Measurements from ENCODE around the gene MS4A7. TPM values are rescaled to one million over a fixed set of nuclear protein-coding genes. Genes with fewer than 3 reads are reported as not detected.
"Not testable (repeated sequence)": the region's sequence is repeated elsewhere in the genome, so short reads cannot be mapped to it uniquely, and the experiment has no call there.

The MS4A7 gene
- total and polyA plus RNA-seq, 12 donors: 7.8 to 131 (median 62.3) TPM

DNA sequence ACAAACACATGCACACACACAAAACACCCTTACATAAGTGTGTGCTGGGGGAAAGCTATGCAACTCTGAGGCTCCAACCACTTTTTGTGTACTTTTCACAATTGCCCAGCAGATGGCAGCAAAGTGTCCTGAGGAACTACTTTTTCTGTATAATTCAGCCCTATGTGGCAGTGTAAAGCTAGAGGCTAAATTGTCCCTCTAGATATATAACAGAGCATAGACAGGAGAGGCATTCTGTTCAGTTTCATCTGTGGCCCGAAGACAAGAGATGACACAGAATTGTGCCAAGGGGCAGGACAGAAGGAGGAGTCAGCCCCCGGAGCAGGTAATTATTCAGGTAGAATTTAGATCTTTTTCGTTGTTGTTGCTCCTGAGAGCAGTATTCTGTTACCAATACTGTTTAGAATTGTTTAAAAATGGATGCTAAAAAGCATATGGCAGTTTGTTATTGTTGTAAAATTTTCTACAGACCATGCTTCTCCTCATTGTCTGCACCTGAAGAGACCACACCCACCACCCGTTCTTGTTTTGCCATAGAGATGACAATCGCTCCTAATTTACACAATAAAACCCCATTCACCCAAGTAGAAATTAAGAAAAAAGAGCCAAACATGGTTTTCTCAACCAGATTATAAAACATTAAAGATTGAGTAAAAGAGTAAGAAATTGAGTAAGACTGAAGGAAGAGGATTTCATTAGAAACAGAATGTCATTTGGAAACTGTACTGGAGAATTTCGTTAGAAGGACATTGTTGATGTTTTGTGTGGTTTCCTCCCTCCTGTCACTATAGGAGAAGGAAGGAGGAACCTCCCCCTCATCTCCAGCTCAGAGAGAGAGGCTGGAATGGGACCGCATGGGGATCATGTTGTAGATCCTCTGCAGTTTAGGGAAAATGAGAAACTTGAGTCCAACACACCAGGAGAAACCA lies 14.5 kb upstream of the MS4A7 start:
- no peak for TF ChIP-seq POLR2A (IDR thresholded peaks at IDR 0.05)
- TF ChIP-seq, protein P1, sequence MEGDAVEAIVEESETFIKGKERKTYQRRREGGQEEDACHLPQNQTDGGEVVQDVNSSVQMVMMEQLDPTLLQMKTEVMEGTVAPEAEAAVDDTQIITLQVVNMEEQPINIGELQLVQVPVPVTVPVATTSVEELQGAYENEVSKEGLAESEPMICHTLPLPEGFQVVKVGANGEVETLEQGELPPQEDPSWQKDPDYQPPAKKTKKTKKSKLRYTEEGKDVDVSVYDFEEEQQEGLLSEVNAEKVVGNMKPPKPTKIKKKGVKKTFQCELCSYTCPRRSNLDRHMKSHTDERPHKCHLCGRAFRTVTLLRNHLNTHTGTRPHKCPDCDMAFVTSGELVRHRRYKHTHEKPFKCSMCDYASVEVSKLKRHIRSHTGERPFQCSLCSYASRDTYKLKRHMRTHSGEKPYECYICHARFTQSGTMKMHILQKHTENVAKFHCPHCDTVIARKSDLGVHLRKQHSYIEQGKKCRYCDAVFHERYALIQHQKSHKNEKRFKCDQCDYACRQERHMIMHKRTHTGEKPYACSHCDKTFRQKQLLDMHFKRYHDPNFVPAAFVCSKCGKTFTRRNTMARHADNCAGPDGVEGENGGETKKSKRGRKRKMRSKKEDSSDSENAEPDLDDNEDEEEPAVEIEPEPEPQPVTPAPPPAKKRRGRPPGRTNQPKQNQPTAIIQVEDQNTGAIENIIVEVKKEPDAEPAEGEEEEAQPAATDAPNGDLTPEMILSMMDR (IDR thresholded peaks at IDR 0.05): peak; percentile 57 to 71 (median 65)
- DNase-seq: peak; percentile 52 to 84 (median 67)
- H3K4me3 ChIP-seq: no peak overlapping the region
- intact Hi-C loops (cut with DNase I): loop anchor here (5.0 kb wide), 1 partner anchor 253 kb away; no protein-coding TSS in a partner anchor
- WGBS, 4 donors: 40 to 53% (median 46%) methylated on average over 7 of the region's 7 CpGs
- peak overlapping the region in 2 of 5 donors; percentile 33 to 62 for H3K27ac ChIP-seq
- no peaks in the 10 kb centered on the region for H3K27me3 ChIP-seq
- no peaks in the 10 kb centered on the region for H3K4me1 ChIP-seq (replicated peaks in 1 of 2)
- H3K36me3 ChIP-seq (replicated peaks in 1 of 2): no peaks in the 10 kb centered on the region
- H3K9me3 ChIP-seq (replicated peaks in 1 of 3): peaks cover 0 to 3% (median 0%) of the 10 kb centered on the region in 3 donors

DNA sequence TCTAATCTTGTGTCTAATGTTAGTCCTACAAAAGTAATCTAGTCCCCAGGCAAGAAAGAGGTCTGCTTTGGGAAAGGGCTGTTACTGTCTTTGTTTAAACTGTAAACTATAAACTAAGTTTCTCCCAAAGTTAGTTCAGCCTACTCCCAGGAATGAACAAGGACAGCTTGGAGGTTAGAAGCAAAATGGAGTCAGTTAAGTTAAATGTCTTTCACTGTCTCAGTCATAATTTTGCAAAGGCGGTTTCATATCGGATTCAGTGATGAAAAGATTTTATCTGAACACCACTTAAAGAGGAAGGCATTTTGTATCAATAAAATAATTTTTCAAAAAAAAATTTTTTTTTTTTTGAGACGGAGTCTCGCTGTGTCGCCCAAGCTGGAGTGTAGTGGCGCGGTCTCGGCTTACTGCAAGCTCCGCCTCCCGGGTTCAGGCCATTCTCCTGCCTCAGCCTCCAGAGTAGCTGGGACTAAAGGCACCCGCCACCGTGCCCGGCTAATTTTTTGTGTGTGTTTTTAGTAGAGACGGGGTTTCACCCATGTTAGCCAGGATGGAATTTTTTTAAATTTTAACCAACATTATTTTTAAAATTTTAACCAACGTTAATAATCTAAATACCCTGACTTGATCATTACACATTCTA lies 11.9 kb upstream of the MS4A7 start:
- H3K4me1 ChIP-seq (replicated peaks in 1 of 2); H3K4me3 ChIP-seq; H3K9me3 ChIP-seq (replicated peaks in 1 of 3); H3K27ac ChIP-seq; H3K36me3 ChIP-seq (replicated peaks in 1 of 2); intact Hi-C loops (cut with DNase I); DNase-seq; H3K27me3 ChIP-seq: not testable (repeated sequence)
- WGBS, 4 donors: 81 to 85% (median 83%) methylated on average over 15 of the region's 15 CpGs

DNA sequence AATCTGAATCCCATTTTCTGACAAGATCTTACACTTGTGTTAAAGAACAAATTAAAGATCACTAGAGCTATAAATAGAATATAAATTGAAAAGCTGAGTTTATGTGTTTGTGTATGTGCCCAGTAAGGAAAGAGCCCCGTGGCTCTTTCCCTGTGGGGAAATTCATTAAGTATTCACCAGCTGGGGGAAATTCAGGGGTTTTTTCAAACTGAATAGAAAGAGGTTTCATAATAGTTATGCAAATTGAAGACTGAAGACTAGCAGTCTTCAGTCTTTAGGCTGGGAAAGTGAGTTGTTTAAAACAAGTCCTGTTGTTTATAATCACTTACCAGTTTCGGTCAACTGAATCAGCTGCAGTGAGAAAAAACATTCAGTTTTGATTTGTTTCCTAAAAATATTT lies 11.3 kb upstream of the MS4A7 start:
- no peak for DNase-seq
- H3K36me3 ChIP-seq (replicated peaks in 1 of 2): no peaks in the 10 kb centered on the region
- TF ChIP-seq, protein P1 (IDR thresholded peaks at IDR 0.05): no peak
- TF ChIP-seq POLR2A (IDR thresholded peaks at IDR 0.05): no peak
- H3K4me1 ChIP-seq (replicated peaks in 1 of 2): no peaks in the 10 kb centered on the region
- no peaks in the 10 kb centered on the region for H3K27me3 ChIP-seq
- no peak overlapping the region for H3K4me3 ChIP-seq
- H3K9me3 ChIP-seq (replicated peaks in 1 of 3): no peaks in the 10 kb centered on the region
- 56 to 64% (median 59%) methylated on average over 2 of the region's 2 CpGs for WGBS, 4 donors
- intact Hi-C loops (cut with DNase I): no loop called here
- H3K27ac ChIP-seq: no peak overlapping the region

DNA sequence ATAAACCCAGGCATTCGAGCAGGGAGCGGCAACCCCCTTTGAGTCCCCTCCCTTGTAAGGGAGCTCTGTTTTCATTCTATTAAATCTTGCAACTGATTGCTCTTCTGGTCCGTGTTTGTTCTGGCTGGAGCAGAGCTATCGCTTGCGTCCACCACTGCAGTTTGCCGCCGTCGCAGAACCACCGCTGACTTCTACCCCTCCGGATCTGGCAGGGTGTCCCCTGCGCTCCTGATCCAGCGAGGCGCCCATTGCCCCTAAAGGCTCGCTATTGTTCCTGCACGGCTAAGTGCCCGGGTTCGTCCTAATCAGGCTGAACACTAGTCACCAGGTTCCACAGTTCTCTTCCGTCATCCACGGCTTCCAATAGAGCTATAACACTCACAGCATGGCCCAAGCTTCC lies 10.4 kb upstream of the MS4A7 start:
- Histone ChIP-seq H3K9me3 (replicated peaks in 1 of 3) (no peaks in the 10 kb centered on the region), H3K36me3 (replicated peaks in 1 of 2) (no peaks in the 10 kb centered on the region), H3K27ac (no peak overlapping the region), H3K27me3 (no peaks in the 10 kb centered on the region), H3K4me3 (no peak overlapping the region), H3K4me1 (replicated peaks in 1 of 2) (no peaks in the 10 kb centered on the region)
- WGBS, 4 donors: 88 to 89% (median 89%) methylated on average over 16 to 19 of the region's 19 CpGs
- no peak for DNase-seq
- TF ChIP-seq POLR2A (IDR thresholded peaks at IDR 0.05): no peak
- intact Hi-C loops (cut with DNase I): no loop called here

DNA sequence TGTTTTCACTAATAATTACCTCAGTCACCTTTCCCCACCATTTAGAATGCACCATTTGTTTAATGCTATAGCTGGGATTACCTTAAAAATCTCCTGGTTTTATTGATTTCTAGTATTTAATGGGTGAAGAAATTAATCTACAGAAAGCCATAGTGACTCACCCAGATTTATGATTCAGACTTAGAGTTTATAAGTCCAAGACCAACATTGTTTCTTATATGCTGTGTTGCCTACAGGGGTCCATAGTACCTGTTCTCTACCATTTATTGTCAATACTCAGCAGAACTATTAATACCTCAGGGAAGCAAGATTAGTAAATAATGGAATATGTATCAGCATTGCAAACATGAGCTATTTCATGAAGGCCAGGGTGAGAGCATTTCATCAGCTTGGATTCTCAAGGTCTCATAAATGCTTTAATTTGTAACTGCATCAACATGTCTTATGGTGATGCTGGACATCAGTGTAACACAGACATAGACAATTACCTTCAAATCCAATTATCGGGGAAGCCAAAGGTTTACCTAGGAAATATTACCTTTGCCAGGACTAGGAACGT lies 8.0 kb upstream of the MS4A7 start:
- Histone ChIP-seq H3K36me3 (replicated peaks in 1 of 2) (no peaks in the 10 kb centered on the region), H3K4me3 (no peak overlapping the region), H3K27me3 (no peaks in the 10 kb centered on the region), H3K4me1 (replicated peaks in 1 of 2) (no peaks in the 10 kb centered on the region), H3K9me3 (replicated peaks in 1 of 3) (no peaks in the 10 kb centered on the region), H3K27ac (no peak overlapping the region)
- 43 to 51% (median 47%) methylated on average over 2 of the region's 2 CpGs for WGBS, 4 donors
- intact Hi-C loops (cut with DNase I): no loop called here
- no peak for DNase-seq
- TF ChIP-seq, protein P1 (IDR thresholded peaks at IDR 0.05): no peak
- no peak for TF ChIP-seq POLR2A (IDR thresholded peaks at IDR 0.05)
